ENCODE measurements around the gene LYPD6B. TPM values are rescaled to one million over a fixed set of nuclear protein-coding genes. Genes with fewer than 3 reads are reported as not detected.

LYPD6B gene
- total RNA-seq, 1 experiment from 2014 or later, result 2.0 TPM

DNA sequence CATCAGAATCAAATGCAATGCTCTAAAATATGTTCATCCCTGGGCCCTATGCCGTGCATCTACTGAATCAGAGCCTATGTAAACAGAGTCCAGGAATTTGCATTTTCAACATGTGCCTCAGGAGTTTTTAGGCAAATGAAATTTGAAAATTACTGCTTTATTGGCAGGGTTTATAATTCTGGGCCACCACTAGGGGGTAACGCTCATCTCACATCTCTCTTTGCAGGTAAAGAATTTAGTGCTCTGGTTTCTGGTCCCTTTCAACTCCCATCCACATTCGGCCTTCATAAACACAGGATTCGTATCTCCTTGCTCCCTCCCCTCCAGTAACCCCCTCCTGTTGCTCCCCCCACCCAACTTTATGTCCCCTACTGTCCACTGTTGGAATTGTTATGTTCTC lies 49.3 kb downstream of the LYPD6B start:
- no peak overlapping the region for H2BK12ac ChIP-seq (ENCODE audit: insufficient read length, low read depth, low read length)
- DNase-seq, result no peak

More for the DNA sequence above, 49.3 kb downstream of the LYPD6B start:
- H3K23me2 ChIP-seq (ENCODE audit: insufficient read length, low read depth, low read length, poor library complexity, severe bottlenecking), result no peaks in the 10 kb centered on the region
- H4K91ac ChIP-seq (ENCODE audit: insufficient read length, low read depth, low read length), result no peak overlapping the region
- no peak overlapping the region for H3T11ph ChIP-seq (ENCODE audit: low read length)
- WGBS (ENCODE audit: extremely low coverage, insufficient read length, low lambda C conversion rate), result no CpG with 5 or more reads among the region's 4 CpGs
- H2BK120ac ChIP-seq (ENCODE audit: low read depth, low read length, poor library complexity, severe bottlenecking), result no peak overlapping the region
- no peak overlapping the region for H3K27ac Mint-ChIP-seq
- TF ChIP-seq CTCF (conservative IDR thresholded peaks at IDR 0.05), result peak; percentile 72
- H3K27me3 ChIP-seq (ENCODE audit: insufficient read depth, low read length), result no peaks in the 10 kb centered on the region
- H3K4me3 Mint-ChIP-seq, result no peak overlapping the region
- no peaks in the 10 kb centered on the region for H3K9me3 Mint-ChIP-seq
- H4K8ac ChIP-seq (replicated peaks; ENCODE audit: insufficient read length, low read depth, low read length), result no peak overlapping the region
- no peak overlapping the region for H2BK5ac ChIP-seq (ENCODE audit: insufficient read length, low read length)
- H3K14ac ChIP-seq (ENCODE audit: insufficient read depth, low read length), result no peak overlapping the region
- H3K4me1 ChIP-seq (ENCODE audit: insufficient read depth, low read length), result peaks cover 2% of the 10 kb centered on the region; the same call in 1 of the 2 replicates
- H2AFZ ChIP-seq (ENCODE audit: low read length), result no peak overlapping the region
- H4K5ac ChIP-seq (ENCODE audit: insufficient read length, low read depth, low read length), result no peak overlapping the region
- H3K18ac ChIP-seq (ENCODE audit: insufficient read length, low read depth, low read length), result no peak overlapping the region
- H3K56ac ChIP-seq (ENCODE audit: insufficient read length, low read depth, low read length), result no peak overlapping the region
- H3K9ac ChIP-seq (ENCODE audit: extremely low read depth, insufficient read length, low read length), result no peak overlapping the region
- no peak overlapping the region for H2AK5ac ChIP-seq (ENCODE audit: insufficient read length, low read length)
- no peak overlapping the region for H2BK15ac ChIP-seq (ENCODE audit: low read depth, low read length)
- H3K23ac ChIP-seq (ENCODE audit: insufficient read length, low read depth, low read length), result no peak overlapping the region
- H3K79me2 ChIP-seq (ENCODE audit: insufficient read depth, low read length), result no peaks in the 10 kb centered on the region
- H3K36me3 Mint-ChIP-seq (ENCODE audit: insufficient read depth in 1 of 3, low read depth in 3 of 3), result no peaks in the 10 kb centered on the region; a peak in 1 of 7 replicates
- H3K4me1 Mint-ChIP-seq, result peaks cover 8 to 9% of the 10 kb centered on the region in 2 experiments
- H4K20me1 ChIP-seq (ENCODE audit: control insufficient read depth, insufficient read depth, insufficient read length), result no peaks in the 10 kb centered on the region
- no peaks in the 10 kb centered on the region for H3K79me1 ChIP-seq (ENCODE audit: insufficient read depth, low read depth, low read length, poor library complexity, severe bottlenecking)
- no peak overlapping the region for H3K4ac ChIP-seq (ENCODE audit: low read depth, low read length)
- no peak overlapping the region for H3K27ac ChIP-seq (ENCODE audit: insufficient read length, low read depth, low read length)
- H3K4me2 ChIP-seq (ENCODE audit: insufficient read depth, insufficient read length, low read length), result no peak overlapping the region
- no peaks in the 10 kb centered on the region for H3K9me3 ChIP-seq (ENCODE audit: control insufficient read depth, low read depth, low read length)
- H2BK20ac ChIP-seq (ENCODE audit: low read depth, low read length, poor library complexity, severe bottlenecking), result no peak overlapping the region
- H3K27me3 Mint-ChIP-seq (ENCODE audit: low read depth), result no peaks in the 10 kb centered on the region

Data from H9 (cell line).